H1 (cell line): Measurements from ENCODE around the gene IGSF9B. TPM values are rescaled to one million over a fixed set of nuclear protein-coding genes. Genes with fewer than 3 reads are reported as not detected.

ENCODE experiments used
- CTCF ChIA-PET: fragments of 300-600 bp; sonication (Branson Sonifier 250); formaldehyde crosslinking; loops from one replicate; lab custom pipeline; 2021; ENCODE audit not compliant: partially characterized antibody; lab: Charles Lee
- POLR2A ChIA-PET: fragments of 300-600 bp; sonication (Branson Sonifier 250); formaldehyde crosslinking; loops from one replicate; lab custom pipeline; 2021; ENCODE audit warnings: inconsistent platforms; ENCODE audit not compliant: partially characterized antibody; lab: Charles Lee
- DNase-seq, 2 experiments: peaks; one replicate each; pipeline versions ENCODE4 v3.0.0 to v3.0.0-alpha.2; 2010 to 2022; ENCODE audit warnings: low spot score in 2 of 2, low read depth in 1 of 2, mixed read lengths in 1 of 2
- FAIRE-seq: peaks from 2 replicates; lab custom pipeline; 2011; peaks lifted over from hg19 to GRCh38; lab: Jason Lieb, UNC
- H2AFZ ChIP-seq: 2 replicates; pipeline ENCODE4 v1.8.1; 2012; ENCODE audit warnings: low read length, inconsistent platforms
- H2AK5ac ChIP-seq: 2 replicates; pipeline ENCODE4 v1.6.1; 2013; ENCODE audit warnings: low read depth, low read length
- H2BK120ac ChIP-seq: replicated peaks from 2 replicates; pipeline ENCODE3; 2013; ENCODE audit warnings: low read depth, low read length, inconsistent platforms
- H2BK12ac ChIP-seq: 2 replicates; pipeline ENCODE4 v1.6.1; 2013; ENCODE audit warnings: low read depth, low read length
- H2BK15ac ChIP-seq: 2 replicates; pipeline ENCODE4 v1.6.1; 2013; ENCODE audit warnings: low read length
- H2BK20ac ChIP-seq: 2 replicates; pipeline ENCODE4 v1.6.1; 2013; ENCODE audit warnings: low read length
- H2BK5ac ChIP-seq: 2 replicates; pipeline ENCODE4 v1.6.1; 2013; ENCODE audit warnings: low read depth, low read length
- H3K14ac ChIP-seq: 2 replicates; pipeline ENCODE4 v1.6.1; 2013; ENCODE audit warnings: inconsistent platforms; ENCODE audit not compliant: insufficient read length
- H3K18ac ChIP-seq: 2 replicates; pipeline ENCODE4 v1.6.1; 2013; ENCODE audit warnings: low read length; ENCODE audit errors: extremely low read depth
- H3K23ac ChIP-seq: 2 replicates; pipeline ENCODE4 v1.6.1; 2013; ENCODE audit warnings: inconsistent platforms; ENCODE audit not compliant: insufficient read length
- H3K23me2 ChIP-seq: 2 replicates; pipeline ENCODE4 v1.6.1; 2013; ENCODE audit warnings: low read depth, low read length
- H3K27ac ChIP-seq: 2 replicates; pipeline ENCODE4 v1.6.1; 2011; ENCODE audit warnings: low read depth, low read length, inconsistent platforms
- H3K27me3 ChIP-seq, 4 experiments: replicated peaks in 1 of 4; 1 replicate in 1 of 4; 2 replicates in 3 of 4; pipeline versions ENCODE4 v1.6.1 to v1.8.1; 2011 to 2013; ENCODE audit warnings: low read length in 3 of 4, mild to moderate bottlenecking in 3 of 4, inconsistent platforms in 2 of 4, mixed read lengths in 2 of 4, moderate library complexity in 1 of 4; ENCODE audit not compliant: control insufficient read depth in 3 of 4, insufficient read depth in 3 of 4; ENCODE audit errors: extremely low read depth in 1 of 4
- H3K36me3 ChIP-seq, 4 experiments: 2 replicates each; pipeline versions ENCODE4 v1.6.1 to v1.8.1; 2011 to 2013; ENCODE audit warnings: mild to moderate bottlenecking in 4 of 4, low read length in 3 of 4, moderate library complexity in 2 of 4, control low read depth in 1 of 4, inconsistent platforms in 1 of 4; ENCODE audit not compliant: insufficient read depth in 4 of 4, control insufficient read depth in 2 of 4
- H3K4ac ChIP-seq: replicated peaks from 2 replicates; pipeline ENCODE3; 2013; ENCODE audit warnings: low read length, low read depth, mixed read lengths, inconsistent platforms; ENCODE audit not compliant: insufficient read length
- H3K4me1 ChIP-seq, 4 experiments: replicated peaks in 1 of 4; 1 replicate in 1 of 4; 2 replicates in 3 of 4; pipeline versions ENCODE4 v1.6.1 to v1.8.1; 2011 to 2013; ENCODE audit warnings: low read length in 3 of 4, inconsistent platforms in 2 of 4, mixed read lengths in 1 of 4; ENCODE audit not compliant: insufficient read depth in 4 of 4, control insufficient read depth in 3 of 4
- H3K4me2 ChIP-seq, 2 experiments: 2 replicates each; pipeline versions ENCODE4 v1.6.1 to v1.8.1; 2011 to 2013; ENCODE audit warnings: low read depth in 2 of 2, low read length in 2 of 2, control low read depth in 1 of 2, inconsistent platforms in 1 of 2, mild to moderate bottlenecking in 1 of 2; ENCODE audit not compliant: insufficient read depth in 1 of 2
- H3K4me3 ChIP-seq, 4 experiments: fragments of 200-600, 300-600 bp in 1 of 4; sonication (generic), shearing (Covaris generic), sonication (Bioruptor Twin) in 1 of 4; 2 replicates each; pipeline versions ENCODE4 v1.5.1 to v1.8.1; 2011 to 2016; ENCODE audit warnings: low read length in 4 of 4, low read depth in 3 of 4, control low read depth in 2 of 4, inconsistent platforms in 2 of 4, mild to moderate bottlenecking in 2 of 4, mixed read lengths in 1 of 4, moderate library complexity in 1 of 4; ENCODE audit not compliant: insufficient read depth in 2 of 4; ENCODE audit errors: extremely low read depth in 1 of 4
- H3K56ac ChIP-seq: replicated peaks from 2 replicates; pipeline ENCODE3; 2013; ENCODE audit warnings: low read depth, mild to moderate bottlenecking, mixed read lengths, low read length, inconsistent platforms; ENCODE audit not compliant: insufficient read length
- H3K79me1 ChIP-seq: 2 replicates; pipeline ENCODE4 v1.6.1; 2013; ENCODE audit warnings: low read depth, low read length, control low read depth
- H3K79me2 ChIP-seq, 2 experiments: 2 replicates each; pipeline versions ENCODE4 v1.6.1 to v1.8.1; 2012 to 2013; ENCODE audit warnings: low read length in 2 of 2, mild to moderate bottlenecking in 2 of 2, inconsistent platforms in 1 of 2; ENCODE audit not compliant: insufficient read depth in 2 of 2, control insufficient read depth in 1 of 2
- H3K9ac ChIP-seq, 4 experiments: replicated peaks in 1 of 4; 1 replicate in 1 of 4; 2 replicates in 3 of 4; pipeline versions ENCODE4 v1.6.1 to v1.8.1; 2011 to 2013; ENCODE audit warnings: low read depth in 3 of 4, low read length in 3 of 4, control low read depth in 2 of 4, mild to moderate bottlenecking in 2 of 4, moderate library complexity in 2 of 4, inconsistent platforms in 1 of 4; ENCODE audit errors: extremely low read depth in 1 of 4
- H3K9me3 ChIP-seq, 2 experiments: 2 replicates each; pipeline versions ENCODE4 v1.6.1 to v1.8.1; 2012 to 2013; ENCODE audit warnings: mild to moderate bottlenecking in 2 of 2, moderate library complexity in 2 of 2, control low read depth in 1 of 2, inconsistent platforms in 1 of 2, low read depth in 1 of 2, low read length in 1 of 2, mixed read lengths in 1 of 2; ENCODE audit not compliant: insufficient read depth in 2 of 2
- H4K20me1 ChIP-seq, 2 experiments: replicated peaks in 1 of 2; 2 replicates each; pipeline versions ENCODE3 to v1.8.1; 2011 to 2013; ENCODE audit warnings: inconsistent platforms in 2 of 2, low read length in 2 of 2, mild to moderate bottlenecking in 1 of 2; ENCODE audit not compliant: insufficient read depth in 2 of 2, control insufficient read depth in 1 of 2
- H4K5ac ChIP-seq: 2 replicates; pipeline ENCODE4 v1.6.1; 2013; ENCODE audit warnings: low read length, low read depth, mixed read lengths, inconsistent platforms; ENCODE audit not compliant: insufficient read length
- H4K8ac ChIP-seq: 2 replicates; pipeline ENCODE4 v1.8.0; 2013; ENCODE audit warnings: mild to moderate bottlenecking, moderate library complexity, low read length, inconsistent platforms; ENCODE audit not compliant: insufficient read depth; ENCODE audit errors: extremely low read depth
- H4K91ac ChIP-seq: replicated peaks from 2 replicates; pipeline ENCODE3; 2013; ENCODE audit warnings: low read length, mixed read lengths, inconsistent platforms; ENCODE audit not compliant: insufficient read length
- ASH2L ChIP-seq: fragments of 200-600, 300-600 bp; sonication (generic); IDR thresholded peaks from one replicate; pipeline ENCODE4 v1.7.1; 2017; ENCODE audit warnings: low read length
- BACH1 ChIP-seq: IDR thresholded peaks from 2 replicates; pipeline ENCODE4 v1.6.1; 2012; ENCODE audit warnings: low read length, improper control_type of control experiment
- CEBPB ChIP-seq: IDR thresholded peaks from 2 replicates; pipeline ENCODE4 v1.6.1; 2012; ENCODE audit warnings: low read depth, low read length
- E2F6 ChIP-seq: IDR thresholded peaks from 2 replicates; pipeline ENCODE4 v1.6.1; 2012; ENCODE audit warnings: inconsistent platforms
- HDAC2 ChIP-seq, 2 experiments: fragments of 300-600 bp in 1 of 2; sonication (generic) in 1 of 2; IDR thresholded peaks; 2 replicates each; pipeline ENCODE4 v1.6.1; 2011 to 2012; ENCODE audit warnings: low read depth in 2 of 2, low read length in 2 of 2, mild to moderate bottlenecking in 2 of 2, moderate library complexity in 2 of 2, borderline replicate concordance in 1 of 2, inconsistent platforms in 1 of 2
- HDAC6 ChIP-seq: IDR thresholded peaks from one replicate; pipeline ENCODE4 v1.7.1; 2012; ENCODE audit warnings: low read depth, mild to moderate bottlenecking, inconsistent platforms, low read length, moderate library complexity
- POLR2AphosphoS5 ChIP-seq: IDR thresholded peaks from 2 replicates; pipeline ENCODE4 v1.6.1; 2011; ENCODE audit warnings: low read depth, low read length
- RXRA ChIP-seq: IDR thresholded peaks from 2 replicates; pipeline ENCODE4 v1.6.1; 2011; ENCODE audit warnings: low read depth, mild to moderate bottlenecking, low read length, moderate library complexity; ENCODE audit not compliant: insufficient read depth
- SP1 ChIP-seq: IDR thresholded peaks from 2 replicates; pipeline ENCODE4 v1.6.1; 2011; ENCODE audit warnings: low read depth, low read length
- SP4 ChIP-seq: IDR thresholded peaks from 2 replicates; pipeline ENCODE4 v1.6.1; 2012; ENCODE audit warnings: low read length, inconsistent platforms
- WGBS, 2 experiments: shearing (Covaris generic) in 1 of 2; methylation state at CpG; one replicate each; pipeline versions ENCODE4 v1.1.6 to v1.1.7; 2013 to 2015; ENCODE audit warnings: low lambda C conversion rate in 2 of 2, mixed read lengths in 2 of 2, inconsistent platforms in 1 of 2, low coverage in 1 of 2, missing lambda C conversion rate in 1 of 2; ENCODE audit not compliant: insufficient replicate concordance in 2 of 2, insufficient coverage in 1 of 2, insufficient read length in 1 of 2; ENCODE audit errors: extremely low coverage in 1 of 2, missing lambda C conversion rate in 1 of 2; 5-methylcytosine and 5-hydroxymethylcytosine counted together
- polyA plus RNA-seq, 7 experiments: library from polyadenylated mRNA; depleted of rRNA in 3 of 7; stranded (reverse) in 5 of 7; unstranded in 2 of 7; fragments of >200 nt in 5 of 7; fragments of 200-250 nt in 2 of 7; gene quantifications; 1 replicate in 5 of 7; 2 replicates in 1 of 7; 4 replicates in 1 of 7; pipeline versions ENCODE4 v1.2.1 to v1.2.3, GENCODE V29; 2011 to 2013; ENCODE audit warnings: missing spikeins in 2 of 7, mixed read lengths in 2 of 7
- total RNA-seq: library from RNA; stranded (reverse); fragmentation: NEBNext Ultra II Directional; extraction: Animal tissue kit (Norgen Biotek cat#: 25700); gene quantifications from 2 replicates; pipeline ENCODE4 v1.2.1, GENCODE V29; 2021

IGSF9B gene
- total and polyA plus RNA-seq, 2 of the 8 experiments (the other 6 are each of a cell fraction or from before 2014, with no cell fraction given) = 16.5 to 49.2 TPM

- no peak overlapping the region for H4K8ac ChIP-seq
- FAIRE-seq = no peak
- H4K20me1 ChIP-seq = peaks cover 0 to 3% of the 10 kb centered on the region in 2 experiments
- H3K4me1 ChIP-seq = no peaks in the 10 kb centered on the region
- no peaks in the 10 kb centered on the region for H3K9me3 ChIP-seq
- H3K4ac ChIP-seq = no peak overlapping the region
- no peak overlapping the region for H3K4me3 ChIP-seq
- no peaks in the 10 kb centered on the region for H3K79me2 ChIP-seq
- H3K9ac ChIP-seq = no peak overlapping the region
- TF ChIP-seq POLR2AphosphoS5 (no peak), E2F6 (no peak), ASH2L (no peak), HDAC6 (no peak), BACH1 (no peak), HDAC2 (IDR thresholded peaks at IDR 0.05; ENCODE audit: borderline replicate concordance in 1 of 2, low read depth in 2 of 2, low read length in 2 of 2) (no peak), CEBPB (no peak), SP1 (no peak), SP4 (no peak), RXRA (no peak)
- TF ChIP-seq, all 59 proteins: peak for 0
- no peak overlapping the region for H3K18ac ChIP-seq
- no peaks in the 10 kb centered on the region for H3K23me2 ChIP-seq
- no peak overlapping the region for H3K56ac ChIP-seq
- H3K4me2 ChIP-seq = no peak overlapping the region
- no peak overlapping the region for H2AFZ ChIP-seq
- H3K23ac ChIP-seq = no peak overlapping the region
- no peak overlapping the region for H4K5ac ChIP-seq
- POLR2A ChIA-PET = no interaction called here
- no peak overlapping the region for H3K14ac ChIP-seq
- H2BK12ac ChIP-seq = no peak overlapping the region
- no peak overlapping the region for H4K91ac ChIP-seq
- no peak overlapping the region for H2BK15ac ChIP-seq
- H2BK120ac ChIP-seq = no peak overlapping the region
- H3K27ac ChIP-seq = no peak overlapping the region
- H3K27me3 ChIP-seq = no peaks in the 10 kb centered on the region
- H2BK5ac ChIP-seq = no peak overlapping the region
- no peak overlapping the region for H2AK5ac ChIP-seq
- H3K79me1 ChIP-seq = no peaks in the 10 kb centered on the region
- CTCF ChIA-PET = interaction anchor here (1.2 to 2.9 kb wide), 2 partner anchors 12 to 18 kb away, joined by 3 to 12 read pairs; no protein-coding TSS in a partner anchor
- peaks cover 7 to 63% (median 33%) of the 10 kb centered on the region in 4 experiments; a peak in 7 of 8 replicates for H3K36me3 ChIP-seq
- WGBS, 2 experiments = 98% methylated on average over 14 of the region's 14 CpGs; no CpG with 5 or more reads in 1 of the 2 experiments
- H2BK20ac ChIP-seq = no peak overlapping the region
- DNase-seq = no peak
These were observed 46.7 kb downstream of the IGSF9B start for GRCh38 chr11:133910101-133910500.
